A549 (cell line): ENCODE measurements around the gene PLEKHA8.

Source experiments
- CEBPB ChIP-seq, 2 experiments: fragments of >200 bp in 1 of 2; sonication (Bioruptor Twin) in 1 of 2; formaldehyde crosslinking in 1 of 2; IDR thresholded peaks; 2 replicates each; pipeline ENCODE4 v1.6.1; 2012 to 2016
- EP300 ChIP-seq, 2 experiments: fragments of >200 bp; sonication (Bioruptor Twin); formaldehyde crosslinking; IDR thresholded peaks; 2 replicates in 1 of 2; 3 replicates in 1 of 2; pipeline ENCODE4 v1.6.1; 2016 to 2017
- HEYL ChIP-seq: fragments of 250-450 bp; sonication (Bioruptor Pico); IDR thresholded peaks from 2 replicates; pipeline ENCODE4 v1.8.0; 2021; ENCODE audit warnings: mild to moderate bottlenecking, moderate library complexity
- POLR2A ChIP-seq: IDR thresholded peaks from 2 replicates; pipeline ENCODE4 v1.6.1; 2012; ENCODE audit warnings: mild to moderate bottlenecking, low read length
- TF ChIP-seq, protein P1 (sequence below): fragments of >200 bp; sonication (Bioruptor Twin); formaldehyde crosslinking; IDR thresholded peaks from 3 replicates; pipeline ENCODE4 v1.5.1; 2016
- TF ChIP-seq, protein P2 (sequence below): fragments of 200-600 bp; sonication (generic); IDR thresholded peaks from 2 replicates; pipeline ENCODE4 v1.6.1; 2016; ENCODE audit warnings: antibody characterized with exemption, mild to moderate bottlenecking, moderate library complexity
- TF ChIP-seq, protein P3 (sequence below): fragments of 250-450 bp; sonication (Bioruptor Pico); IDR thresholded peaks from 2 replicates; pipeline ENCODE4 v1.5.0; 2021; ENCODE audit warnings: mild to moderate bottlenecking, moderate library complexity, borderline replicate concordance
- TF ChIP-seq, protein P4 (sequence below): fragments of 150-350 bp; IDR thresholded peaks from 2 replicates; pipeline ENCODE4 v1.6.1; 2014; ENCODE audit warnings: low read depth, mild to moderate bottlenecking, low read length

DNA sequence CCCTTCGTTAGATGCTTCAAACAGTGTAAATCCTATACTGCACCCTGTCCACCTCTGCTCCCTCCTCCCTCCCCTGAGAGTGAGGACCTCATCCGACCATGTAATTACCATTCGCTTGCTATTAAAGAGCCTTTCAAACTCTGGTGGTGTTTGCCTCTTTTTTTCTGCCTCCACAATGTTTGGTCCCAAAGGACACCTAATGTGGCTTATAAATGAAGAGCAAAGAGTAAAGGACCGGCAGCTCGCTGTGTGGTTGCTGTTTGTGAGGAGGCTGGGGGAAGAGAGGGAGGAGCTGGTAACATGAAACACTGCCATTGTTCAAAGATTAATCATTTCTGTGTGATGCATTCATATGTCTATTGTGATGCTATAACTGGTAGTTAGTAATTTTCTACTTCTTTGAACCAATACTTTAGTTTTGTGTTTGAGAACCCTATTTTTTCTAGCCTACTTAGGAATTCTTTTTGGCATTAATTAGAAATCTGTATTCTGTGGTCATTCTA lies 134.5 kb downstream of the PLEKHA8 start:
- TF ChIP-seq, protein P1, sequence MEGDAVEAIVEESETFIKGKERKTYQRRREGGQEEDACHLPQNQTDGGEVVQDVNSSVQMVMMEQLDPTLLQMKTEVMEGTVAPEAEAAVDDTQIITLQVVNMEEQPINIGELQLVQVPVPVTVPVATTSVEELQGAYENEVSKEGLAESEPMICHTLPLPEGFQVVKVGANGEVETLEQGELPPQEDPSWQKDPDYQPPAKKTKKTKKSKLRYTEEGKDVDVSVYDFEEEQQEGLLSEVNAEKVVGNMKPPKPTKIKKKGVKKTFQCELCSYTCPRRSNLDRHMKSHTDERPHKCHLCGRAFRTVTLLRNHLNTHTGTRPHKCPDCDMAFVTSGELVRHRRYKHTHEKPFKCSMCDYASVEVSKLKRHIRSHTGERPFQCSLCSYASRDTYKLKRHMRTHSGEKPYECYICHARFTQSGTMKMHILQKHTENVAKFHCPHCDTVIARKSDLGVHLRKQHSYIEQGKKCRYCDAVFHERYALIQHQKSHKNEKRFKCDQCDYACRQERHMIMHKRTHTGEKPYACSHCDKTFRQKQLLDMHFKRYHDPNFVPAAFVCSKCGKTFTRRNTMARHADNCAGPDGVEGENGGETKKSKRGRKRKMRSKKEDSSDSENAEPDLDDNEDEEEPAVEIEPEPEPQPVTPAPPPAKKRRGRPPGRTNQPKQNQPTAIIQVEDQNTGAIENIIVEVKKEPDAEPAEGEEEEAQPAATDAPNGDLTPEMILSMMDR = no peak
- TF ChIP-seq, protein P2, sequence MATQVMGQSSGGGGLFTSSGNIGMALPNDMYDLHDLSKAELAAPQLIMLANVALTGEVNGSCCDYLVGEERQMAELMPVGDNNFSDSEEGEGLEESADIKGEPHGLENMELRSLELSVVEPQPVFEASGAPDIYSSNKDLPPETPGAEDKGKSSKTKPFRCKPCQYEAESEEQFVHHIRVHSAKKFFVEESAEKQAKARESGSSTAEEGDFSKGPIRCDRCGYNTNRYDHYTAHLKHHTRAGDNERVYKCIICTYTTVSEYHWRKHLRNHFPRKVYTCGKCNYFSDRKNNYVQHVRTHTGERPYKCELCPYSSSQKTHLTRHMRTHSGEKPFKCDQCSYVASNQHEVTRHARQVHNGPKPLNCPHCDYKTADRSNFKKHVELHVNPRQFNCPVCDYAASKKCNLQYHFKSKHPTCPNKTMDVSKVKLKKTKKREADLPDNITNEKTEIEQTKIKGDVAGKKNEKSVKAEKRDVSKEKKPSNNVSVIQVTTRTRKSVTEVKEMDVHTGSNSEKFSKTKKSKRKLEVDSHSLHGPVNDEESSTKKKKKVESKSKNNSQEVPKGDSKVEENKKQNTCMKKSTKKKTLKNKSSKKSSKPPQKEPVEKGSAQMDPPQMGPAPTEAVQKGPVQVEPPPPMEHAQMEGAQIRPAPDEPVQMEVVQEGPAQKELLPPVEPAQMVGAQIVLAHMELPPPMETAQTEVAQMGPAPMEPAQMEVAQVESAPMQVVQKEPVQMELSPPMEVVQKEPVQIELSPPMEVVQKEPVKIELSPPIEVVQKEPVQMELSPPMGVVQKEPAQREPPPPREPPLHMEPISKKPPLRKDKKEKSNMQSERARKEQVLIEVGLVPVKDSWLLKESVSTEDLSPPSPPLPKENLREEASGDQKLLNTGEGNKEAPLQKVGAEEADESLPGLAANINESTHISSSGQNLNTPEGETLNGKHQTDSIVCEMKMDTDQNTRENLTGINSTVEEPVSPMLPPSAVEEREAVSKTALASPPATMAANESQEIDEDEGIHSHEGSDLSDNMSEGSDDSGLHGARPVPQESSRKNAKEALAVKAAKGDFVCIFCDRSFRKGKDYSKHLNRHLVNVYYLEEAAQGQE = no peak
- TF ChIP-seq, protein P3, sequence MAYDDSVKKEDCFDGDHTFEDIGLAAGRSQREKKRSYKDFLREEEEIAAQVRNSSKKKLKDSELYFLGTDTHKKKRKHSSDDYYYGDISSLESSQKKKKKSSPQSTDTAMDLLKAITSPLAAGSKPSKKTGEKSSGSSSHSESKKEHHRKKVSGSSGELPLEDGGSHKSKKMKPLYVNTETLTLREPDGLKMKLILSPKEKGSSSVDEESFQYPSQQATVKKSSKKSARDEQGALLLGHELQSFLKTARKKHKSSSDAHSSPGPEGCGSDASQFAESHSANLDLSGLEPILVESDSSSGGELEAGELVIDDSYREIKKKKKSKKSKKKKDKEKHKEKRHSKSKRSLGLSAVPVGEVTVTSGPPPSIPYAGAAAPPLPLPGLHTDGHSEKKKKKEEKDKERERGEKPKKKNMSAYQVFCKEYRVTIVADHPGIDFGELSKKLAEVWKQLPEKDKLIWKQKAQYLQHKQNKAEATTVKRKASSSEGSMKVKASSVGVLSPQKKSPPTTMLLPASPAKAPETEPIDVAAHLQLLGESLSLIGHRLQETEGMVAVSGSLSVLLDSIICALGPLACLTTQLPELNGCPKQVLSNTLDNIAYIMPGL (CRISPR knock-in tag) = no peak
- TF ChIP-seq POLR2A (no peak), EP300 (IDR thresholded peaks at IDR 0.05) (no peak), CEBPB (IDR thresholded peaks at IDR 0.05) (no peak), HEYL (CRISPR knock-in tag) (no peak)
- TF ChIP-seq, protein P4, sequence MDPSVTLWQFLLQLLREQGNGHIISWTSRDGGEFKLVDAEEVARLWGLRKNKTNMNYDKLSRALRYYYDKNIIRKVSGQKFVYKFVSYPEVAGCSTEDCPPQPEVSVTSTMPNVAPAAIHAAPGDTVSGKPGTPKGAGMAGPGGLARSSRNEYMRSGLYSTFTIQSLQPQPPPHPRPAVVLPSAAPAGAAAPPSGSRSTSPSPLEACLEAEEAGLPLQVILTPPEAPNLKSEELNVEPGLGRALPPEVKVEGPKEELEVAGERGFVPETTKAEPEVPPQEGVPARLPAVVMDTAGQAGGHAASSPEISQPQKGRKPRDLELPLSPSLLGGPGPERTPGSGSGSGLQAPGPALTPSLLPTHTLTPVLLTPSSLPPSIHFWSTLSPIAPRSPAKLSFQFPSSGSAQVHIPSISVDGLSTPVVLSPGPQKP = no peak
